8988T (cell line): ENCODE measurements around the gene WNK1.

Experiments
- DNase-seq: peaks from one replicate; pipeline ENCODE4 v3.0.0; 2011

WNK1 gene

GRCh38 chr12:867905-868304, 115.5 kb downstream of the WNK1 start:
- DNase-seq, result no peak

GRCh38 chr12:868722-869121, 116.3 kb downstream of the WNK1 start:
- DNase-seq, result no peak

GRCh38 chr12:870378-870777, 118.0 kb downstream of the WNK1 start:
- no peak for DNase-seq

GRCh38 chr12:873954-874353, 121.6 kb downstream of the WNK1 start:
- DNase-seq, result no peak

- DNase-seq, result no peak
Observed at GRCh38 chr12:879641-880040, 127.3 kb downstream of the WNK1 start.

- no peak for DNase-seq
Observed at GRCh38 chr12:880656-881055, 128.3 kb downstream of the WNK1 start.

GRCh38 chr12:884746-885414, 132.5 kb downstream of the WNK1 start:
- no peak for DNase-seq

GRCh38 chr12:885701-886100, 133.3 kb downstream of the WNK1 start:
- no peak for DNase-seq

- no peak for DNase-seq
Observed at GRCh38 chr12:886206-886605, 133.8 kb downstream of the WNK1 start.

GRCh38 chr12:894226-894625, 141.8 kb downstream of the WNK1 start:
- DNase-seq, result no peak

GRCh38 chr12:896031-896430, 143.7 kb downstream of the WNK1 start:
- no peak for DNase-seq

GRCh38 chr12:897386-897785, 145.0 kb downstream of the WNK1 start:
- no peak for DNase-seq

- no peak for DNase-seq
Observed at GRCh38 chr12:902581-902980, 150.2 kb downstream of the WNK1 start.

GRCh38 chr12:903055-903454, 150.7 kb downstream of the WNK1 start:
- no peak for DNase-seq

- DNase-seq, result no peak
Observed at GRCh38 chr12:904010-904414, 151.6 kb downstream of the WNK1 start.

- no peak for DNase-seq
Observed at GRCh38 chr12:905261-906031, 153.1 kb downstream of the WNK1 start.

- no peak for DNase-seq
Observed at GRCh38 chr12:906062-906585, 153.7 kb downstream of the WNK1 start.

GRCh38 chr12:907413-908185, 155.2 kb downstream of the WNK1 start:
- DNase-seq, result no peak

GRCh38 chr12:909861-910260, 157.5 kb downstream of the WNK1 start:
- DNase-seq, result no peak

GRCh38 chr12:910416-910815, 158.0 kb downstream of the WNK1 start:
- no peak for DNase-seq

- no peak for DNase-seq
Observed at GRCh38 chr12:911191-911826, 158.9 kb downstream of the WNK1 start.

- no peak for DNase-seq
Observed at GRCh38 chr12:912466-913235, 160.3 kb downstream of the WNK1 start.
